DMS153 treated with DMSO at 0.1 percent for 48 hours (cell line): Measurements from ENCODE around the gene PAPSS1.

ENCODE experiments used
- DNase-seq: peaks from one replicate; lab custom pipeline; 2025; ENCODE audit not compliant: unreplicated experiment; lab: John Stamatoyannopoulos, UW

The PAPSS1 gene

DNA sequence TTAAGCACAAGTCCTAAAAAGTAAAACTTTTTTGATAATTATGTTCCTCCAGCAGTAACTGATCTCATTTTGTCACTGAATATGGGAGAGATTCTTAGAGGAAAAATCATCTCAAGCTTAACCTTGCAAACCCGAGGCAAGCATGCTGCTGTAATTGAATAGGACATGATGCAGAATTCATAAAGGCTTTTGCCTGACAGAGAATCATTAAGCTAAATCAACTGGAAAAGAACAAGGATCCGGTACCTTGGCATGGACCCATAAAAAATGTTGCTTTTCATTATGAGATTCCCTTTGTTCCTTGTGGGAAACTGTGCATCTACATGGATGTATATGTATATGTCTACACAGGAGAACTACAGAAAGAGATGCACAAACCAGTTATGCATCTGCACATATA is 149.1 kb downstream of the PAPSS1 start:
- no peak for DNase-seq

DNA sequence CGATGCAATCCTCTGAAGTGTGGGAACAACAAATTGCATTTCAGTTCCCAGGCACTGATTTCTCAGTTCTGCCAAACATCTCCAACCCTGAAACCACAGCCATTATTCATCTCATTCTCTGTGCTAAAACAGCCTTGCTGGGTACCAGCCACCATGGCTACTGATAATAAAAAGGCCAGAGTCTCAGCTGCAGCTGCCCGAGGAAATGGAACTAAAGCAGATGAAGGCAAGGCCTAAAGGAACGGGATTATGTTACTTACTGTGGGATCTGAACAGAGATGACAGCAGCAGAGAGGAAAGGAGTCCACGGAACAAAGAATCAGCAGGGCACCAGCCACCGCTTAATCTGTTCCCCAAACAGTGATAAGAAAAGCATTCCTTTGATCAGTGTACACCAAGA is 155.7 kb downstream of the PAPSS1 start:
- DNase-seq: no peak
